A172 (cell line): ENCODE results near the gene HSP90AA1. TPM values are rescaled to one million over a fixed set of nuclear protein-coding genes. Genes with fewer than 3 reads are reported as not detected.
"Not testable (repeated sequence)": the region's sequence is repeated elsewhere in the genome, so short reads cannot be mapped to it uniquely, and the experiment has no call there.

Source experiments
- DNase-seq: peaks from one replicate; pipeline ENCODE4 v3.0.0-alpha.2; 2015; ENCODE audit warnings: low spot score
- total RNA-seq: library from RNA; depleted of rRNA; stranded (reverse); fragments of >200 nt; shearing (Covaris generic); gene quantifications from 2 replicates; pipeline ENCODE4 v1.2.3, GENCODE V29; 2014

The HSP90AA1 gene
- total RNA-seq, 1 experiment from 2014 or later, result 404 TPM

DNA sequence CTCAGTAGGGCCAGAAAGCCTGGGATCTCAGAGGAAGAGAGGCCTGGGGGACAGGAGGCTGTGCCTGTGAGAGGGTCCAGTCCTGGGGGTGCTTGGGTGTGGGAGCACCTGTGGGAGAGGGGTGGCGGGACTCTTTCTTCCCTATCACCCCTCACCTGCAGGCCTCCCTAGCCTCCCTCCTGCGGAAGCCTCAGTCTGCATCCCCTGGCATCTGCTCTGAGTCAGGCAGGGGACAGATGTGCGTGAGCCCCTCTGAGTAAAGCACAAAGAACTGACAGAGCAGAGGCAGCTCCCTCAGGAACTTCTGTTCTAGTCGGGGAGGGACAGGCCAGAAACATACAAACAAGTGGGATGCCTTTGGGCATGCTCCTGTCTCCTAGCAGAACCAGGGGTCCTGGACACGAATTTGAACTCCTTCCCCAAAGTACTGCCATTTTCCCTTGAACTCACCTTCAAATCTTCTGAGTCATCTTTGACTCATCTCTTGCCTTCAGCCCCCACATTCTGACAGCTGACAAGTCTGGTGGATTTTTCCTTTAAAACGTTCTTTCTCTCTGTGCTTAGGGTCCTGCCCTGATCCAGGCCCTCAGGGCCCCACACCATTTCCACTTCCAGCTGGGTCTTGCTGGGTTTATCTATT is 8.5 kb upstream of the HSP90AA1 start:
- no peak for DNase-seq

- no peak for DNase-seq
Observed at GRCh38 chr14:102094101-102094500, 7.3 kb upstream of the HSP90AA1 start.

- DNase-seq, result no peak
Observed at GRCh38 chr14:102092806-102093205, 6.0 kb upstream of the HSP90AA1 start.

DNA sequence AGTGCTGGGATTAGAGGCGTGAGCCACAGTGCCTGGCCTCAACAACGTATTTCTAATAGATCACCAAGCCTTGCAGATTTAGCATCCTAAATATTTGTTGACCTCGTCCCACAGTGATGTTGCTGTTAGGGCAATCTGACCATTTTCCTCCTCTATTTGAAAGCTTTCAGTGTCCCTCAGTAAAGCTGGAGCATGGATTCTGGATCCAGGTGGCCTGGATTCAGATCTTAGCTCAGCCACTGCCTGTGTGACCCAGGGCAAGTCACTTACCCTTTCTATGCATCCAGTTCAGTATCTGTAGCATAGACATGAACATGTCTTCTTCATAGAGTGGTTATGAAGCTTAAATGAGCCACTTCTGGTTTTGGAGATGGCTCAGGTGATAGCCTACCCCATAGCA is 3.9 kb upstream of the HSP90AA1 start:
- no peak for DNase-seq

DNA sequence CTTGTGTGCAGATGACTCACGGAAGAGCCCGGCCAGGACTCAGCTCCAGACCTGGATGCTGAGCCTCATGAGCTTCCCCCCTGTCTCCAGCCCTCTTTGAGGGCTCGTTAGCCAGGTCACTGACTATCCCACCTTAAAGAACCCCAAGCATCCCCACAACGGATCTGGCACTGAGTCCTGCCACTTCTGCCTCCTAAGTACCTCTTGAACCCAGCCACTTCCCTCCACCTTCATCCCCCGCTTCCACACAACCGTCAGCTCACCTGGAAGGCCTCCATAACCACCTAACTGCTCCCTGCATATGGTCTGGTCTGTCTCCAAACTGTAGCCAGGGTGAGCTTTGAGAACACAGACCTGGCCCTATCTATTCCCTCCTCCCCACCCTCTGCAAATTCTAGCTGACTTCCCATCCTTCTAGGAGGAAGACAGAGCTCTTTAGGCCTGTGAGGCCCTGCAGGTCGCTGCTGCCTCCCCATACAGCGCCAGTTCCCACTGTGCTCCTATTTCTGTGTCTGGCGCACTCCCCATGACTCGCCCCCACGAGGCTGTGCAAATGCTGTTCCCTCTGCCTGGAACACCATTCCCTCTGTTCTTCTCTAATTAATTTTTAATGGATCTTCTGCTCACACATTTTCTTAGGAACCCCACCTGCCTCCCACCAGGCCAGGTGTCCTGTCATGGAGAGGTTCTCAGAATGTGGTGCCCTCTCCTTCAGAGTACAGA is 2.9 kb upstream of the HSP90AA1 start:
- DNase-seq, result no peak

DNA sequence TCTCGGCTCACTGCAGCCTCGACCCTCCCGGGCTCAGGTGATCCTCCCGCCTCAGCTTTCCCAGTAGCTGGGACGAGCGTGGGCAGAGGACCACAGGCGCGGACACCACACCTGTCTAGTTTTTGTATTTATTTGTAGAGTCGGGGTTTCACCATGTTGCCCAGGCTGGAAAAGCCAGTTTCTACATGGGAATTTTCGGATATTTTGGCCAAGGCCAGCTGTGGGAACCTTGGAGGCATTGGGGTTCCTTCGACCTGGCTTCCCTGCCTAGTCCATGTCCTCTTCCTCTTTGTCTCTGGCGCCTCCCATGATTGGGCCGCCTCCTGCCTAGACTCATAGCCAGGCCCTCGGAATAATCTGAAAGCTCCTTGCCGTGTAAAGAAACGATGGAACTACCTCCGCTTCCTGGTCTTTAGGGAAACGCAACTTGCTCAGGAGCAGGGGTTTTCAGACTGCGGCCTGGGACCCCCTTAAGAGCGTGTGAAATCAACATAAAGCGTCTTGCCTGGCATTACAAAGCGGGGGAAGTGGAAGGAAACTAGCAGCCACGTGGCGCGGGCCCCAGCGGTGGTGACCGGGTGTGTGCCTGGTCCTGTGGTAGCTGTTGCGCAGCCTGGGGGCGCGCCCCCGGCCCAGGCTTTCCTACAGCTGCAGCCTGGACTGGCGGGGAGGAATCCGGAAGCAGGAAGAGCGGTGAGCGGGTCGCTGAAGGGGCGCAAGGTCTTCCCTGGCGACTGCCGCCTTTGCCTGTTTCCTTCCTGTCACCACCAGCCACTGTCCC is 1.4 kb upstream of the HSP90AA1 start:
- DNase-seq, result no peak

- no peak for DNase-seq
Observed at GRCh38 chr14:102087762-102088011, 843 bp upstream of the HSP90AA1 start.

DNA sequence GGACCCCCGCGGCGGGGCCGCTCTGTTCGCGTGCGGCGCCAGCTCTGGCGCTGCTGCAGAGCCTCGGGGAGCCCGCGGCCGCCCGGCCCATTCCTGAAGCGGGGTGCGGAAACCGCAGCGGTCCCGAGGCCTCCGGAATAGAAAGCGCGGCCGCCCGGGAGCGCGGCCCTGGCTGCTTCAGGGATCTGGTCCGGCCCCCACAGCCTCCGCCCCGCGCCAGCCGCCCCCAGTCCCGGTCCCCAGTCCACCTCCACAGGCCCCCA is 204 bp downstream of the HSP90AA1 start:
- DNase-seq, result no peak

GRCh38 chr14:102085948-102086708 is 716 bp downstream of the HSP90AA1 start:
- no peak for DNase-seq

DNA sequence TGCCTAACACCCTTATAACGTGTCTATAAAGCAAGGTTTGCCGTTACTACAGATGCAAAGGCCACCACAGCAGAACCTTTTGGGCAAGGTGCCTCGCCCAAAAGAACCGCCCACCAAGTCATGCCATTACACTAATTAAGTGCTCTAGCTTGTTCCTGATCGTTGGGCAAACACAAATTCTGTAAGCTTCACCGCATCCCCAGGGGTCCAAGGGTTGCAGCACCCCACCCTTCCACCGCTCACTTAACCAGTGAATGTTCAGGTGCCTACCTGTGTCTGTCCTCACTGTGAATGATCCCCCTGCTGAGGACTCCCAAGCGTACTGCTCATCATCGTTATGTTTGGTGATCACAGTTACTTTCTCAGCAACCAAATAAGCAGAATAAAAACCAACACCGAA is 1.4 kb downstream of the HSP90AA1 start:
- DNase-seq, result peak; percentile 13

DNA sequence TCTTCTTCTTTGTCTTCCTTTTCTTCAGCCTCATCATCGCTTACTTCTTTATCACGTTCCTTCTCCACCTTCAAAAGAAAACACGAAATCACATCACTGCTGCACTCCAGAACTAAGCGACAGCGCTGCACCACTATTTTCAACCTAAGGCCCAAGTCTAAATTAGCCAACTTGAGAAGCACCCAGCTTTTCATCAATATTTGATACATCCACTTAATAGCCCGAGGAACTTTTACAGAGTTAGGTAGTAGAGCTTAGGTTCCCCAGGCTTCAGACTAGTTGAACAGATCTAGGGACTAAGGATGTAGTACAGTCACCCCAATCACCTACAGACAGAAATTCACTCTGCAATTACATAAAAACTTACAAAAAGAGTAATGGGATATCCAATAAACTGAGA is 1.9 kb downstream of the HSP90AA1 start:
- DNase-seq, result no peak

DNA sequence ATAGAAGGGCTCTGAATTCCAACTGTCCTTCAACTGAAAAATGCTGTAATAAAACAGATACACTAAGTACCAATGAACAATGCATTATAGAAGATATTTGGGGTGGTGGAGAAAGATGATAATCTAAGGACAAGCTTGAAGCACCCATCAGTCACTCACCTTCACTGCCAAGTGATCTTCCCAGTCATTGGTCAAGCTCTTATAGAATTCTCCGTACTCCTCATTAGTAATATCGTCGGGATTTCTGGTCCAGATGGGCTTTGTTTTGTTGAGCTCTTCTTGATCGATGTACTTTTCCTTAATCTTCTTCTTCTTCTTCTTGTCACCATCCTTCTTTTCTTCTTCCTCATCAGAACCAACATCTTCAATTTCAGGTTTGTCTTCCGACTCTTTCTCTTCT is 2.3 kb downstream of the HSP90AA1 start:
- DNase-seq, result not testable (repeated sequence)

GRCh38 chr14:102081231-102082080 is 5.4 kb downstream of the HSP90AA1 start:
- no peak for DNase-seq

DNA sequence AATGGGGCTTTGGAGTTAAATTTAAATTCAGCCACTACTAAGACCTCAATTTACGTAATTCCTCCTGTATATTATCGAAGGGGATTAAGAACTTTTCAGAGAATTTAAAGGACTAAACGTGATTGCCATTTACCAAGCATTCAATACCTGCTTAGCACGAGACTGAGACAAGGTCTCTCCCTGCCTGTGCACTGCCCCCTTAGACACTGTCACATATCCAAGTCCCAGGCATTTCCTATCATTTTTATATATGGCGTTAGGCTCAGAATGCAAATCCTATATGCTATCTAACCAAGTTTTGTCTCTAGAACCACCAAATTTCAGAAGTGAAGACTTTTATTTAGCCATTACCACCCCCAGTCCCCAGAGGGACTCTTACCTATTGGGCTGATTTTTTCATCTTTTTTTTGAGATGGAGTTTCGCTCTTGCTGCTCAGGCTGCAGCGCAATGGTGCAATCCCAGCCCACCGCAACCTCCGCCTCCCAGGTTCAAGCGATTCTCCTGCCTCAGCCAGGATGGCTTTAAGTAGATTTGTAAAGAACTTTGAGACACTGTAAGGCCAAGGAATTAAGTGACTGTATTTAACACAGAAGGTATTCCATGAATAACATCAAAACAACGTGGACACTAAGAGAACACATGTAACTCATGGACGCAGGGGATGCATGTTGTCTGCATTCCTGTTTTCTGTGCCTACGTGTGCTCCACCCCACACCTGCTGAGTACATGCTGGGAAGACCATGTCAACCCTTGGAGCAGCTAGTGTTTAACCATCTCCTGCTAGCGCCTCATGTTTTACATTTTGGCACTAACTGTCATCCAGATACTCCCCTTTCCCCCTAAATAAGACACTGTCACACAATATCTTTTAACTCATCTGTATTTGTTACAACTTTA is 6.4 kb downstream of the HSP90AA1 start:
- no peak for DNase-seq

GRCh38 chr14:102079700-102079979 is 7.2 kb downstream of the HSP90AA1 start:
- DNase-seq, result no peak

DNA sequence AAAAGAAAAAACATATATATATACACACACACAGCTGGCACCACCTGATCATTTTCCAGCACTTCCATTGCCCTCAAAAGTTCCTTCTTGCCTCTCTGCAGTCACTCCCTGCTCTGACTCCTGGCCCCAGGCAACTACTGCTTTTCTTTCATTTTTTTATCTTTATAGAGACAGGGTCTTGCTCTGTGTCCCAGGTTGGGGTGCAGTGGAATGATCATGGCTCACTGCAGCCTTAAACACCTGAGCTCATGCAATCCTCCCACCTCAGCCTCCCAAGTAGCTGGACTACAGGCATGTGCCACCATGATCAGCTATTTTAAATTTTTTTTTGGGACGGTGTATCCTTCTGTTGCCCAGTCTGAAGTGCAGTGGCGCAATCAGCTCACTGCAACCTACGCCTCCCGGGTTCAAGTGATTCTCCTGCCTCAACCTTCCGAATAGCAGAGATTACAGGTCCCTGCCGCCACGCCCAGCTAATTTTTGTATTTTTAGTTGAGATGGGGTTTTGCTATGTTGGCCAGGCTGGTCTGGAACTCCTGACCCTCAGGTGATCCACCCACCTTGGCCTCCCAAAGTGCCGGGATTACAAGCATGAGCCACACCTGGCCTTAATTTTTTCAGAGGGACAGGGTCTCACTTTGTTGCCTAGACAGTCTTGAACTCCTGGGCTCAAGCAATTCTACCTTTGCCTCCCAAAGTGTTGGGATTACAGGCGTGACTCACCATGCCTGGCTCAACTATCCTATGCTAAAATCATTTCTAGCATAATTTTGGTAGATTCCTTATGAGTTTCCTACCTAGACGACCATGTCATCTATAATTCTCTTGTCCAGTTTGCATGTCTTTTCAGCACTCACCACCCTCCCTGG is 7.8 kb downstream of the HSP90AA1 start:
- DNase-seq, result no peak

DNA sequence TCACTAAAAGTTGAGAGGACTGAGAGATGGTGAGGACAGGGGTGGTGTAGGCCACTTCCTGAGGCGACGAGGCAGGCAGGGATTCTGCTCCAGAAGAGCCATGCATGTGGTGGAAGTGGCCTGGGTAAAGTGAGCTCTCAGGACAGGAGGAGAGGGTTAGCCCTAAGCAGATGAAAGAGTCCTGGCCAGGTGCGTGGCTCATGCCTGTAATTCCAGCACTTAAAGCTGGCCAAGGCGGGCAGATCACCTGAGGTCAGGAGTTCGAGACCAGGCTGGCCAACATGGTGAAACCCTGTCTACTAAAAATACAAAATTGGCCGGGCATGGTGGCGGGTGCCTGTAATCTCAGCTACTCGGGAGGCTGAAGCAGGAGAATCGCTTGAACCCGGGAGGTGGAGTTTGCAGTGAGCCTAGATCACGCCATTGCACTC is 8.5 kb downstream of the HSP90AA1 start:
- DNase-seq, result not testable (repeated sequence)

DNA sequence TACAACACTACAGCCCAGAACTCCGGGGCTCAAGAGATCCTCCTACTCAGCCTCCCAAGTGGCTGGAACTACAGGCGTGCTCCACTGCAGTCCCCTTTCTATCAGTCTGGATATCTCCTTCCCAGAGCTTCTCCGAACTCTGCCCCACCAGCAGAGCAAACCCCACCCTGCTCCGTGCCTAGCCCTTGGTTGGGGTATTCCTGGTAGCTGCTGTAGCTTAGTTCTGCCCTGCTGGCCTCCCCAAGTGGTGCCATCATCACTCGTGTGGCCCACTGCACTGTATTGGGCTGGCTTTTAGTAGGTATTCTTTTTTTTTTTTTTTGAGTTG is 9.5 kb downstream of the HSP90AA1 start:
- no peak for DNase-seq

DNA sequence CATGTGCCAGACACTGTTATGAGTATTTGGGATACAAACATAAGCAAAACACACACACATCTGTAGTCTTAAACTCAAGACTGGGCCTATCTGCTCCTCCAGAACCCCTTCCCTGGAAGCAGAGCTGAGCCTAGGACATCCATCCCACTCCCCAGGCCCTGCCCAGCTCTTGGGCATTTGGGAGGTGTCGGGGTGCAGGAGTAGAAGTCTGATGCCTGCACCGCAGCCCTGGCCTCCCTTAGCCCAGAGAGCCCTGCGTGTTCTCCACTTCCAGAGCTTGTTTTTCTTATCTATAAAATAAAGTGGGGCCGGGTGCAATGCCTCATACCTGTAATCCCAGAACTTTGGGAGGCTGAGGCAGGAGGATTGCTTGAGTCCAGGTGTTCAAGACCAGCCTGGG is 11.7 kb downstream of the HSP90AA1 start:
- DNase-seq, result no peak

DNA sequence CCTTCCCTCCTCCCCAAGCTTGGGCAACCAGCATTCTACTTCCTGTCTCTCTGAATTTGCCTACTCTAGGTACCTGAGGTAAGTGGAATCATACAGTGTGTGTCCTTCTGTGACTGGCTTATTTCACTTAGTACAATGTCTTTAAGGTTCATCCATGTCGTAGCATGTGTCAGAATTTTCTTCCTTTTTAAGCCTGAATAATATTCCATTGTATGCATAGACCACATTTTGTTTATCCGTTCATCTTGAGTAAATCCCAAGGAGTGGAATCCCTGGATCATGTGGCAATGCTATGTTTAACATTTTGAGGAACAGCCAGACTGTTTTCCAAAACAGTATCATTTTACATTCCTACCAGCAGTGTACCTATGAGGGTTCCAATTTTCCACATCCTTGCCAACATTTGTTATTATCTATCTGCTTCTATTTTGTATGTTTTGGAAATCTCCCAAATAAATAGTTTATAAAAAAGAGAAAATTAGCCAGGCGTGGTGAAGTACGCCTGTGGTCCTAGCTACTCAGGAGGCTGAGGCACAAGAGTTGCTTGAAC is 12.4 kb downstream of the HSP90AA1 start:
- DNase-seq, result no peak
